Kidney (tissue), 14 donors: ENCODE results near the gene FAM89B. TPM values are rescaled to one million over a fixed set of nuclear protein-coding genes. Genes with fewer than 3 reads are reported as not detected.

ENCODE experiments used
- DNase-seq, 5 donors: peaks; one replicate each; pipeline ENCODE4 v3.0.0-alpha.2; 2013 to 2020
- FAIRE-seq: peaks from 2 replicates; lab custom pipeline; 2012; peaks lifted over from hg19 to GRCh38; lab: Jason Lieb, UNC
- H3K27ac ChIP-seq, 2 donors: one replicate each; pipeline ENCODE4 v1.7.0; 2013; ENCODE audit warnings: low read depth in 2 of 2, low read length in 2 of 2, inconsistent platforms in 1 of 2
- H3K27me3 ChIP-seq: one replicate; pipeline ENCODE4 v1.7.1; 2013; ENCODE audit warnings: low read length, inconsistent platforms; ENCODE audit not compliant: control insufficient read depth, insufficient read depth
- H3K36me3 ChIP-seq, 3 donors: one replicate each; pipeline versions ENCODE4 v1.7.0 to v1.7.1; 2013; ENCODE audit warnings: low read length in 3 of 3, control low read depth in 1 of 3, inconsistent platforms in 1 of 3; ENCODE audit not compliant: insufficient read depth in 3 of 3, control insufficient read depth in 2 of 3
- H3K4me1 ChIP-seq, 3 donors: one replicate each; pipeline versions ENCODE4 v1.7.0 to v1.7.1; 2013; ENCODE audit warnings: low read length in 3 of 3, inconsistent platforms in 1 of 3, low read depth in 1 of 3; ENCODE audit not compliant: control insufficient read depth in 2 of 3, insufficient read depth in 2 of 3
- H3K4me3 ChIP-seq, 3 donors: one replicate each; pipeline versions ENCODE4 v1.7.0 to v1.8.1; 2013; ENCODE audit warnings: low read length in 3 of 3, control low read depth in 1 of 3, inconsistent platforms in 1 of 3
- H3K9ac ChIP-seq, 3 donors: one replicate each; pipeline versions ENCODE4 v1.7.0 to v1.7.1; 2013; ENCODE audit warnings: low read length in 3 of 3, control low read depth in 1 of 3, inconsistent platforms in 1 of 3
- H3K9me3 ChIP-seq, 3 donors: one replicate each; pipeline versions ENCODE4 v1.7.0 to v1.7.1; 2013; ENCODE audit warnings: low read length in 3 of 3, control low read depth in 1 of 3, inconsistent platforms in 1 of 3; ENCODE audit not compliant: control insufficient read depth in 2 of 3, insufficient read depth in 1 of 3
- intact Hi-C: fragments of 100-400 bp; cut with DNase I; formaldehyde crosslinking; loops from one replicate; pipeline ENCODE4 v1.11.1; 2022
- polyA plus RNA-seq: library from polyadenylated mRNA; stranded (reverse); fragments of 350-450 nt; fragmentation: Illumina TruSeq; extraction: RNeasy Lipid Tissue Mini Kit (QIAGEN cat#74804); gene quantifications from one replicate; pipeline ENCODE4 v1.2.3, GENCODE V29; 2014; ENCODE audit warnings: low read depth, low replicate concordance; ENCODE audit not compliant: insufficient read depth
- total RNA-seq: library from RNA; stranded (reverse); fragmentation: NEBNext Ultra II Directional; extraction: Animal tissue kit (Norgen Biotek cat#: 25700); gene quantifications from one replicate; pipeline ENCODE4 v1.2.1, GENCODE V29; 2021
- TF ChIP-seq, protein P1 (sequence below): IDR thresholded peaks from 3 replicates; pipeline ENCODE4 v1.5.1; 2012; ENCODE audit warnings: mild to moderate bottlenecking, moderate library complexity, borderline replicate concordance; ENCODE audit not compliant: insufficient read depth; ENCODE audit errors: extremely low read depth
- donor health status: control.
- donor health status: control.
- donor health status: control.
- donor health status: control.
- donor health status: control.
- donor health status: DM: yes; HTN: yes; CAD: no.
- donor health status: Normal renal cell carcinoma (clear cell type).

Gene FAM89B
- total and polyA plus RNA-seq, 2 donors from 2014 or later, result 33.5 to 36.7 TPM

DNA sequence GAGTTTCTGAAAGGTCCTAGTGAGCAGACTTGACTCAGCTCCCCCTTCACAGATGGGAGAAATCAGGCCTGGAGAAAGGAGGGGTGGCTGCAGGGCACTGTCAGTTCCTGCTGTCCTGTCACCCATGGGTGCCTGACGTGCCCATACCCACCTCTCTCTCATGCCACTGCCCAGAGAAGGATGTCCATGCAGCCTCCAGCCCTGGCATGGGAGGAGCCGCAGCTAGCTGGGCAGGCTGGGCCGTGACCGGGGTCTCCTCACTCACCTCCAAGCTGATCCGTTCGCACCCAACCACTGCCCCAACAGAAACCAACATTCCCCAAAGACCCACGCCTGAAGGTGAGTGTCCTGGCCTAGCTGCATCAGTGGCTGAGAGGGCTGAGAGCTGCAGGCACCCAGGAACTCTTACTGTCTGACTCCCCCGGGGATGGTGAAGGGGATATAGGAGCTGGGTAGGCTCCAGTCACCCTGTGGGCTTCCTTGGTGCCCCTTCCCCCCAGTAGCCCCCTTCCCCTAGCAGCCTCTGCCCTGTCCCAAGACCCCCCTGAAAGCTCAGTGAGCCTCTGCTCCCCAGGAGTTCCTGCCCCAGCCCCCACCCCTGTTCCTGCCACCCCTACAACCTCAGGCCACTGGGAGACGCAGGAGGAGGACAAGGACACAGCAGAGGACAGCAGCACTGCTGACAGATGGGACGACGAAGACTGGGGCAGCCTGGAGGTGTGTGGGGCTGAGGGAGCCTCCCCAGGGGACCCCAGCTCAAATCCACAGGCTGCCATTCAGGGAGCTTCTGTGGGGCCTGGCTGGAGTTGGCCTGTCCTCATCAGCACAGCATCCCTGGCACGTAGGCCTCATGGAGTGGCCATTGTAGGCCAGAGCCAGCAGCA, 35.7 kb upstream of the FAM89B start:
- no peaks in the 10 kb centered on the region for H3K9me3 ChIP-seq
- no peaks in the 10 kb centered on the region for H3K27me3 ChIP-seq
- intact Hi-C loops, result no loop called here
- H3K36me3 ChIP-seq, result peaks cover 3 to 26% (median 10%) of the 10 kb centered on the region in 3 donors
- H3K4me1 ChIP-seq, result peaks cover 0 to 15% (median 6%) of the 10 kb centered on the region in 3 donors
- DNase-seq, result peak in 1 of 5 donors; percentile 37
- no peak for FAIRE-seq
- H3K4me3 ChIP-seq, result no peak overlapping the region
- H3K27ac ChIP-seq, result no peak overlapping the region
- TF ChIP-seq, protein P1, sequence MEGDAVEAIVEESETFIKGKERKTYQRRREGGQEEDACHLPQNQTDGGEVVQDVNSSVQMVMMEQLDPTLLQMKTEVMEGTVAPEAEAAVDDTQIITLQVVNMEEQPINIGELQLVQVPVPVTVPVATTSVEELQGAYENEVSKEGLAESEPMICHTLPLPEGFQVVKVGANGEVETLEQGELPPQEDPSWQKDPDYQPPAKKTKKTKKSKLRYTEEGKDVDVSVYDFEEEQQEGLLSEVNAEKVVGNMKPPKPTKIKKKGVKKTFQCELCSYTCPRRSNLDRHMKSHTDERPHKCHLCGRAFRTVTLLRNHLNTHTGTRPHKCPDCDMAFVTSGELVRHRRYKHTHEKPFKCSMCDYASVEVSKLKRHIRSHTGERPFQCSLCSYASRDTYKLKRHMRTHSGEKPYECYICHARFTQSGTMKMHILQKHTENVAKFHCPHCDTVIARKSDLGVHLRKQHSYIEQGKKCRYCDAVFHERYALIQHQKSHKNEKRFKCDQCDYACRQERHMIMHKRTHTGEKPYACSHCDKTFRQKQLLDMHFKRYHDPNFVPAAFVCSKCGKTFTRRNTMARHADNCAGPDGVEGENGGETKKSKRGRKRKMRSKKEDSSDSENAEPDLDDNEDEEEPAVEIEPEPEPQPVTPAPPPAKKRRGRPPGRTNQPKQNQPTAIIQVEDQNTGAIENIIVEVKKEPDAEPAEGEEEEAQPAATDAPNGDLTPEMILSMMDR, result no peak
- no peak overlapping the region for H3K9ac ChIP-seq

DNA sequence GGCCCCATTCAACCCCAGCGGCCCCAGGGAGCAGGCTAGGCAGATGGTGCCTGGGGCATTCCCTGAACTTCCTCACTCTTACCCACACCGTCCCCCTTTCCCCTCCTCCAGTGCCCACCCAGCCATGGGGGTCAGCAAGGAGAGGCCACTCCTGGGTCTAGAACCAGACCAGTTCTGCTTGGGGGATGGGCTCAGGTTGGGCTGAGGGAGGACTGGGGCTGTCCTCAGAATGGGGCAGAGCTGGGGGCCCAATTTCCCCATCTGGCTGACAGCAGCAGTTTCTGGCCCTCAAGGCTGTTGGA, 35.1 kb upstream of the FAM89B start:
- H3K4me3 ChIP-seq, result no peak overlapping the region
- peaks cover 0 to 22% (median 7%) of the 10 kb centered on the region in 3 donors for H3K36me3 ChIP-seq
- DNase-seq (no peak), FAIRE-seq (no peak)
- H3K27me3 ChIP-seq, result no peaks in the 10 kb centered on the region
- no peaks in the 10 kb centered on the region for H3K9me3 ChIP-seq
- H3K27ac ChIP-seq, result no peak overlapping the region
- intact Hi-C loops, result no loop called here
- H3K9ac ChIP-seq, result no peak overlapping the region
- peaks cover 0 to 16% (median 6%) of the 10 kb centered on the region in 3 donors for H3K4me1 ChIP-seq
- TF ChIP-seq, protein P1, result no peak

DNA sequence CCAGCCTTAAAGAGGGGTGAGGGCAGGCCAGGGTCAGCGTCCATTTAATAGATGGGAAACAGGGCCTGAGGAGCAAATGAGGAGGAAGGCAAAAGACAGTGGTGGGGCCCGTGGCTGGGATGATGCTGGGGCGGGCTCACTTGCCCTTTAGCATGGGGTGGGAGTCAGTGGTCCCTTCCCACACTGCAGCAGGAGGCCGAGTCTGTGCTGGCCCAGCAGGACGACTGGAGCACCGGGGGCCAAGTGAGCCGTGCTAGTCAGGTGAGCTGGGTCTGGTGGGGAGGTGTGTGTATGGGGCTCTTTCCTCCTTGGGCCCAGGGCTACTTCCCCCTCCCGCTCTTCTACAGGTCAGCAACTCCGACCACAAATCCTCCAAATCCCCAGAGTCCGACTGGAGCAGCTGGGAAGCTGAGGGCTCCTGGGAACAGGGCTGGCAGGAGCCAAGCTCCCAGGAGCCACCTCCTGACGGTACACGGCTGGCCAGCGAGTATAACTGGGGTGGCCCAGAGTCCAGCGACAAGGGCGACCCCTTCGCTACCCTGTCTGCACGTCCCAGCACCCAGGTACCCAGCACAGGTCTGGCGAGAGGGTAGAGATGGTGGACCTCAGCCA, 34.6 kb upstream of the FAM89B start:
- no peak overlapping the region for H3K27ac ChIP-seq
- no peaks in the 10 kb centered on the region for H3K27me3 ChIP-seq
- TF ChIP-seq, protein P1, result no peak
- intact Hi-C loops, result no loop called here
- H3K36me3 ChIP-seq, result peaks cover 0 to 19% (median 4%) of the 10 kb centered on the region in 3 donors
- FAIRE-seq (no peak), DNase-seq (peak in 1 of 5 donors; percentile 44)
- no peak overlapping the region for H3K9ac ChIP-seq
- no peak overlapping the region for H3K4me3 ChIP-seq
- peaks cover 0 to 16% (median 6%) of the 10 kb centered on the region in 3 donors for H3K4me1 ChIP-seq
- H3K9me3 ChIP-seq, result no peaks in the 10 kb centered on the region
